BJ (cell line): ENCODE measurements around the gene ACYP2. TPM values are rescaled to one million over a fixed set of nuclear protein-coding genes. Genes with fewer than 3 reads are reported as not detected.
A peak's percentile ranks its signal among the peaks of the same experiment; 100 is the strongest.

ENCODE experiments used
- CTCF ChIA-PET: fragments of 350-600 bp; formaldehyde crosslinking; extraction: SDS; loops from one replicate; lab custom pipeline; 2021; ENCODE audit warnings: antibody characterized with exemption, inconsistent platforms; lab: Yijun Ruan, JAX
- POLR2A ChIA-PET: fragments of 300-600 bp; sonication (Branson Sonifier 250); formaldehyde crosslinking; extraction: SDS; loops from one replicate; lab custom pipeline; 2021; ENCODE audit warnings: antibody characterized with exemption; lab: Charles Lee
- DNase-seq: peaks from one replicate; pipeline ENCODE4 v3.0.0-alpha.2; 2011; ENCODE audit warnings: low read depth
- H3K27me3 ChIP-seq: 2 replicates; pipeline ENCODE4 v1.6.0; 2011; ENCODE audit warnings: low read length; ENCODE audit not compliant: control insufficient read depth, insufficient read depth
- H3K36me3 ChIP-seq: 2 replicates; pipeline ENCODE4 v1.5.1; 2011; ENCODE audit warnings: low read length; ENCODE audit not compliant: control insufficient read depth, insufficient read depth
- H3K4me3 ChIP-seq: 2 replicates; pipeline ENCODE4 v1.5.1; 2011; ENCODE audit warnings: low read depth, mild to moderate bottlenecking, control low read depth, low read length
- CTCF ChIP-seq: IDR thresholded peaks from 2 replicates; pipeline ENCODE4 v1.5.1; 2011; ENCODE audit warnings: low read depth, mild to moderate bottlenecking, control low read depth, inconsistent platforms, low read length, moderate library complexity; ENCODE audit not compliant: insufficient read depth
- polyA plus RNA-seq: library from polyadenylated mRNA; depleted of rRNA; stranded (reverse); fragments of >200 nt; gene quantifications from 2 replicates; pipeline ENCODE4 v1.2.3, GENCODE V29; 2011

Gene ACYP2
- polyA plus RNA-seq, 1 experiment: 7.0 TPM

- no peak for TF ChIP-seq CTCF
- ChIA-PET CTCF (interaction anchor here (0.6 to 1.6 kb wide), 3 partner anchors 13 to 104 kb away, joined by 3 to 6 read pairs (median 3); no protein-coding TSS in a partner anchor), POLR2A (no interaction called here)
- Histone ChIP-seq H3K4me3 (peak overlapping the region; percentile 72), H3K36me3 (no peaks in the 10 kb centered on the region), H3K27me3 (no peaks in the 10 kb centered on the region)
- no peak for DNase-seq
Measured at GRCh38 chr2:54329482-54330161, 214.2 kb downstream of the ACYP2 start.

GRCh38 chr2:54330162-54330925 lies 214.9 kb downstream of the ACYP2 start:
- TF ChIP-seq CTCF: no peak
- Histone ChIP-seq H3K4me3 (peak overlapping the region; percentile 72), H3K36me3 (no peaks in the 10 kb centered on the region), H3K27me3 (no peaks in the 10 kb centered on the region)
- ChIA-PET POLR2A (no interaction called here), CTCF (interaction anchor here (1.1 to 1.6 kb wide), 2 partner anchors 13 to 19 kb away, joined by 3 to 6 read pairs; no protein-coding TSS in a partner anchor)
- peak; percentile 73 for DNase-seq

GRCh38 chr2:54330926-54331835 lies 215.8 kb downstream of the ACYP2 start:
- H3K27me3 ChIP-seq: no peaks in the 10 kb centered on the region
- CTCF ChIA-PET: interaction anchor here (0.9 to 1.6 kb wide), 2 partner anchors 20 to 351 kb away, joined by 3 to 6 read pairs; no protein-coding TSS in a partner anchor

GRCh38 chr2:54332386-54332785 lies 217.0 kb downstream of the ACYP2 start:
- Histone ChIP-seq H3K36me3 (no peaks in the 10 kb centered on the region), H3K4me3 (no peak overlapping the region), H3K27me3 (no peaks in the 10 kb centered on the region)
- no peak for DNase-seq
- CTCF ChIA-PET: no interaction called here
- no peak for TF ChIP-seq CTCF
- POLR2A ChIA-PET: no interaction called here

More at GRCh38 chr2:54330926-54331835, 215.8 kb downstream of the ACYP2 start:
- no peak for TF ChIP-seq CTCF
- Histone ChIP-seq H3K36me3 (no peaks in the 10 kb centered on the region), H3K4me3 (peak overlapping the region; percentile 72)
- DNase-seq: no peak
- POLR2A ChIA-PET: no interaction called here
